IPS-20b (cell line): ENCODE results near the gene ACSL4.

ENCODE experiments used
- H3K27ac ChIP-seq: one replicate; pipeline ENCODE4 v1.5.1; 2013; ENCODE audit warnings: low read length
- H3K27me3 ChIP-seq: 2 replicates; pipeline ENCODE4 v1.6.1; 2013; ENCODE audit warnings: mild to moderate bottlenecking, low read length, inconsistent platforms; ENCODE audit not compliant: insufficient read depth
- H3K36me3 ChIP-seq: 2 replicates; pipeline ENCODE4 v1.6.1; 2013; ENCODE audit warnings: low read depth, mild to moderate bottlenecking, inconsistent platforms, low read length, moderate library complexity; ENCODE audit not compliant: insufficient read depth
- H3K4me1 ChIP-seq: 2 replicates; pipeline ENCODE4 v1.6.1; 2013; ENCODE audit warnings: mild to moderate bottlenecking, control low read depth, inconsistent platforms, low read length, moderate library complexity; ENCODE audit not compliant: insufficient read depth
- H3K4me3 ChIP-seq: 2 replicates; pipeline ENCODE4 v1.5.1; 2013; ENCODE audit warnings: mild to moderate bottlenecking, low read length, inconsistent platforms
- H3K9ac ChIP-seq: 2 replicates; pipeline ENCODE4 v1.6.1; 2013; ENCODE audit warnings: low read depth, mild to moderate bottlenecking, inconsistent platforms, low read length, moderate library complexity
- H3K9me3 ChIP-seq: 2 replicates; pipeline ENCODE4 v1.6.1; 2013; ENCODE audit warnings: mild to moderate bottlenecking, low read depth, low read length, inconsistent platforms; ENCODE audit not compliant: insufficient read depth

Gene ACSL4

DNA sequence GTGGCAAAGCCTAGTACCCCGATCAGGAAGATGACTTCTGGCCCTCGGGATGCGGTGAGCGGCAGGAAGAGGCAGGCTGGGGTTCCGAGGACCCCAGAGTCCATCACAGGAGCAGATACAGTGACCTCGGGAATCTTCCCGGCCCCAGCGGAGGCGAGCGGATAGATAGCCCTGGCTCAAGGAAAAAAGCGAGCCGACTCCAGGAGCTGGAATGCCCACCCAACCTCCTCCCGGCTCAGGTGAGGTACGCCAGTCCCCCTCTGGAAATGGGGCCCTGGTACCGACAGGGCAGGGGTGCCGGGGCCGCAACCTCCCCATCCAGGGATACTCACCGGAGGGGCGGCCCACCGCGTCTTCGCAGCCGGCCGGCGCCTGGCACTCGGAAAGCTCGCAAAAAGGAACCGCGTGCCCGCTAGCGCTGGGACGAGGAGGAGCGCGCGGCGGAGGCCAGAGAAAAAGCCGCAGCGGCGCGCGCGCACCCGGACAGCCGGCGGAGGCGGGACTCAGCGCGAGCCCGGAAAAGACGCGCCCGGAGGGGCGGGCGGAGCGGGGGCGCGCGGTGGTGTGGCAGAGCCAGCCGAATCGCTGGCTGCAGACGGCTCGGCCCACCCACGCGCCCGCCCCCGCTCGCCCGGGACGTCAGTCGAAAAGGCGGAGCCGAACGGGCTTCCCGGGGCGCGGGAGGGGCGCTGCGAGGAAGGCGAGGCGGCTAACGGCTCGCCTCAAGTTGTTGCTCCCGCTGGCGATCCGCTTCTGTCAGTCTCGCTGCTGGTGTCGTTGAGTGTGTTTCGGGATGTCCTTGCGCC, at the start of gene ACSL4:
TSS of gene ACSL4 (minus strand) at position 451 of the 806 bp plus-strand sequence. CDS start 49,894 bp downstream, outside the sequence.
- Histone ChIP-seq H3K27me3 (peaks cover 15% of the 10 kb centered on the region), H3K4me1 (no peaks in the 10 kb centered on the region; the same call in 1 of the 2 replicates), H3K36me3 (no peaks in the 10 kb centered on the region), H3K4me3 (peak within 1 kb of the TSS; percentile 92), H3K9me3 (no peaks in the 10 kb centered on the region), H3K9ac (peak within 1 kb of the TSS; percentile 89), H3K27ac (no peak within 1 kb of the TSS)

- Histone ChIP-seq H3K36me3 (no peaks in the 10 kb centered on the region), H3K27me3 (no peaks in the 10 kb centered on the region), H3K9me3 (no peaks in the 10 kb centered on the region), H3K9ac (no peak overlapping the region), H3K4me1 (0 out of 2 replicates have a peak, but pooled peaks cover 4% of the 10 kb centered on the region), H3K27ac (no peak overlapping the region), H3K4me3 (no peak overlapping the region)
These were observed 44.7 kb upstream of the ACSL4 start for GRCh38 chrX:109777749-109778148.

- Histone ChIP-seq H3K36me3 (no peaks in the 10 kb centered on the region), H3K4me1 (0 out of 2 replicates have a peak, but pooled peaks cover 4% of the 10 kb centered on the region), H3K9me3 (no peaks in the 10 kb centered on the region), H3K4me3 (no peak overlapping the region), H3K9ac (no peak overlapping the region), H3K27me3 (no peaks in the 10 kb centered on the region), H3K27ac (no peak overlapping the region)
These were observed 43.9 kb upstream of the ACSL4 start for GRCh38 chrX:109776986-109777385.

GRCh38 chrX:109776432-109776831, 43.4 kb upstream of the ACSL4 start:
- no peaks in the 10 kb centered on the region for H3K9me3 ChIP-seq
- H3K9ac ChIP-seq = no peak overlapping the region
- H3K4me1 ChIP-seq = 0 out of 2 replicates have a peak, but pooled peaks cover 4% of the 10 kb centered on the region
- no peak overlapping the region for H3K4me3 ChIP-seq
- H3K36me3 ChIP-seq = no peaks in the 10 kb centered on the region
- no peaks in the 10 kb centered on the region for H3K27me3 ChIP-seq
- H3K27ac ChIP-seq = no peak overlapping the region

- no peaks in the 10 kb centered on the region for H3K36me3 ChIP-seq
- H3K9me3 ChIP-seq = no peaks in the 10 kb centered on the region
- H3K27ac ChIP-seq = no peak overlapping the region
- 0 out of 2 replicates have a peak, but pooled peaks cover 4% of the 10 kb centered on the region for H3K4me1 ChIP-seq
- no peaks in the 10 kb centered on the region for H3K27me3 ChIP-seq
- H3K4me3 ChIP-seq = no peak overlapping the region
- no peak overlapping the region for H3K9ac ChIP-seq
These were observed 42.3 kb upstream of the ACSL4 start for GRCh38 chrX:109775386-109775785.

DNA sequence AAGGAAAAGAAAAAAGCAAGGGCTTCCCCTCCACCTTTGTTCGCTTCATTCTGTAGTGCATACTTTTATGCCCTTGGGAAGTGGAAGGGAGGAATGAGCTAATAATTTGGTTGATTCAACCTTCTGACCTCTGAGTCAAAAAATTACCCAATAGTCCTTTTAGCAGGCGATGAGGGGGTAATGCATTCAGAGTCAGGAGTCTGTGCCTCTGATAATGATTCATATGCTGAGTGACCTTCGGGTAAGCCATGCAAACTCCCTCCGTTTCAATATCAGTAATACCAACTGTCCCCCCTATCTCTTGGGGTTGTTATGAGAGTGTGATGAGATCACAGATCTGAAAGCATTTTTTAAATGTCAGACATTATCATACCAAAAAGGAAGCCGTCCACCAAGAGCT, 41.6 kb upstream of the ACSL4 start:
- Histone ChIP-seq H3K9me3 (no peaks in the 10 kb centered on the region), H3K27ac (no peak overlapping the region), H3K9ac (no peak overlapping the region), H3K36me3 (no peaks in the 10 kb centered on the region), H3K4me1 (0 out of 2 replicates have a peak, but pooled peaks cover 4% of the 10 kb centered on the region), H3K4me3 (no peak overlapping the region), H3K27me3 (no peaks in the 10 kb centered on the region)

- Histone ChIP-seq H3K27me3 (no peaks in the 10 kb centered on the region), H3K9me3 (no peaks in the 10 kb centered on the region), H3K4me3 (no peak overlapping the region), H3K36me3 (no peaks in the 10 kb centered on the region), H3K4me1 (0 out of 2 replicates have a peak, but pooled peaks cover 4% of the 10 kb centered on the region), H3K9ac (no peak overlapping the region), H3K27ac (no peak overlapping the region)
These were observed 41.1 kb upstream of the ACSL4 start for GRCh38 chrX:109774136-109774535.

DNA sequence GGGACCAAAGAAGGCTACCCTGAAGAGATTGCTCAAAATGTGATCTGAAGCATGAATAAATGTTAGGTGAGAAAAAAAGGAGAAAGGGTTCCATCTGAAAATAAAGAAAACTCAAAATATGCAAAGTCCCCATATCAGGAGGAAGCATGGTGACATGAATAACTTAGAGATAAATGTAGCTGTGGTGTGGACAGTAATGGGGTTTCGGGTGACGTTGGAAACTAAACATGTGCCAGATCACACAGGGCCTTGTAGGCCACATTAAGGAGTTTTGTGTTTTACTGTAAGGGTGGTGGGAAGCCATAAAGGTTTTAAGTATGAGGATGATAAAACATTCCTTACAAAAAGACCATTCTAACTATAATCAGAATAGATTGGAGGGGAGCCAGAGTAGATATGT, 40.3 kb upstream of the ACSL4 start:
- Histone ChIP-seq H3K9me3 (no peaks in the 10 kb centered on the region), H3K36me3 (no peaks in the 10 kb centered on the region), H3K27ac (no peak overlapping the region), H3K4me1 (0 out of 2 replicates have a peak, but pooled peaks cover 4% of the 10 kb centered on the region), H3K9ac (no peak overlapping the region), H3K4me3 (no peak overlapping the region), H3K27me3 (no peaks in the 10 kb centered on the region)

DNA sequence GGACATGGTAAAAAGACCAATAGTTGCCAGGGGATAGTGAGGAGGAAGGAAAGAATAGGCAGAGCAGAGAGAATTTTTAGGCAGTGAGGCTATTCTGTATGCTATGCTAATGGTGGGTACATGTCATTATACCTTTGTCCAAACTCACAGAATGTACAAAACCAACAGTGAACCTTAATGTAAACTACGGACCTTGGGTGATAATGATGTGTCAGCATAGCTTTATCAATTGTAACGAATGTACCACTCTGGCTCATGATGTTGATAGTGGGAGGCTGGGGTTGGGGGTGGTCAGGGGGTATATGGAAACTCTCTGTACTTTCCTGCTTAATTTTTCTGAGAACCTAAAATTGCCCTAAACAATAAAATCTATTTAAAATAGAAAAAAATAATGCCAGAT, 37.7 kb upstream of the ACSL4 start:
- H3K4me1 ChIP-seq = 0 out of 2 replicates have a peak, but pooled peaks cover 4% of the 10 kb centered on the region
- H3K27me3 ChIP-seq = no peaks in the 10 kb centered on the region
- H3K27ac ChIP-seq = no peak overlapping the region
- H3K9ac ChIP-seq = no peak overlapping the region
- H3K36me3 ChIP-seq = no peaks in the 10 kb centered on the region
- no peaks in the 10 kb centered on the region for H3K9me3 ChIP-seq
- no peak overlapping the region for H3K4me3 ChIP-seq

DNA sequence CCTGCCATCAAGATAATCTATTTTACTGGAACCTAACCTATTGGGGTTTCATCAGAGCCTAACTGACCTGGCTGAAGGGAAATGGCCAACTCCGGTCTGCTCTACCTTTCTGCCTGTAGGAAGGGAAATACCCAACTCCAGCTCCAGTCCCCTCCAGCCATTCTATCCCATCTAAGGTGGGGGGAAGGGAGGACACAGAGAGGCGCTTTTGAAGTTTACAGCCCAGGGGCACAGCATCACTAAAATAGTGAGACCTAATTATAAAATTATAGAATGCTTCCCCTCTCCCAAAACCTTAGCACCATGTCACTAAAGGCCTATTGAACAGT, 27.8 kb upstream of the ACSL4 start:
- Histone ChIP-seq H3K36me3 (no peaks in the 10 kb centered on the region), H3K9me3 (no peaks in the 10 kb centered on the region), H3K27ac (no peak overlapping the region), H3K27me3 (no peaks in the 10 kb centered on the region), H3K4me3 (no peak overlapping the region), H3K4me1 (peaks cover 6% of the 10 kb centered on the region), H3K9ac (no peak overlapping the region)

- Histone ChIP-seq H3K27me3 (no peaks in the 10 kb centered on the region), H3K27ac (no peak overlapping the region), H3K36me3 (no peaks in the 10 kb centered on the region), H3K4me3 (no peak overlapping the region), H3K4me1 (peaks cover 6% of the 10 kb centered on the region), H3K9me3 (no peaks in the 10 kb centered on the region), H3K9ac (no peak overlapping the region)
These were observed 27.3 kb upstream of the ACSL4 start for GRCh38 chrX:109760209-109760921.

DNA sequence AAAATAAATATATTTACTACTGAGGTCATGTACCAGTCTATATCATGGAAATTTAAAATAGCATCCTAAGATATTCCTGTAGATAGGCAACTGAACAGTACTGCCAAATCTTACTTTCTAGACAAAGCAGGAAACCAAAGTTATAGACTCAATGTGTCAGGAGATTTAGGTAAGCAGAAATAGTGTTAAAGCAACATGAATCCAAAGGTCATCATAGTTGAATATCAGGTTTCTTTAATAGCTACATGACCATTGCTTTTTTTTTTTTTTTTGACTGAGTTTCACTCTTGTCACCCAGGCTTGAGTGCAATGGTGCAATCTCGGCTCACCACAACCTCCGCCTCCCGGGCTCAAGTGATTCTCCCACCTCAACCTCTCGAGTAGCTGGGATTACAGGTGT, 20.2 kb upstream of the ACSL4 start:
- no peaks in the 10 kb centered on the region for H3K9me3 ChIP-seq
- no peak overlapping the region for H3K27ac ChIP-seq
- no peaks in the 10 kb centered on the region for H3K27me3 ChIP-seq
- no peaks in the 10 kb centered on the region for H3K36me3 ChIP-seq
- H3K4me3 ChIP-seq = no peak overlapping the region
- H3K9ac ChIP-seq = no peak overlapping the region
- H3K4me1 ChIP-seq = no peaks in the 10 kb centered on the region
